Neural progenitor cell (in vitro differentiated cells): ENCODE results near the gene TRIM15. TPM values are rescaled to one million over a fixed set of nuclear protein-coding genes. Genes with fewer than 3 reads are reported as not detected.

Source experiments
- DNase-seq: peaks from one replicate; pipeline ENCODE4 v3.0.0-alpha.2; 2016; ENCODE audit warnings: low spot score
- H2AFZ ChIP-seq: fragments of 200-600 bp; sonication (generic); replicated peaks from 2 replicates; pipeline ENCODE4 v1.6.1; 2016; ENCODE audit warnings: antibody characterized with exemption
- H3F3A ChIP-seq: fragments of 200-600 bp; sonication (generic); 2 replicates; pipeline ENCODE4 v1.6.1; 2016; ENCODE audit warnings: antibody characterized with exemption, low read depth
- H3K27ac ChIP-seq: fragments of 200-600 bp; sonication (generic); 2 replicates; pipeline ENCODE4 v1.5.1; 2016; ENCODE audit warnings: mild to moderate bottlenecking
- H3K27me3 ChIP-seq: fragments of 200-600 bp; sonication (generic); 2 replicates; pipeline ENCODE4 v1.6.1; 2016; ENCODE audit warnings: mild to moderate bottlenecking, moderate library complexity
- H3K36me3 ChIP-seq: fragments of 200-600 bp; sonication (generic); 2 replicates; pipeline ENCODE4 v1.5.1; 2016
- H3K4me1 ChIP-seq: fragments of 200-600 bp; sonication (generic); 2 replicates; pipeline ENCODE4 v1.6.1; 2016; ENCODE audit warnings: mixed run types
- H3K4me2 ChIP-seq: fragments of 200-600 bp; sonication (generic); 2 replicates; pipeline ENCODE4 v1.6.1; 2016
- H3K4me3 ChIP-seq: fragments of 200-600 bp; sonication (generic); 2 replicates; pipeline ENCODE4 v1.5.1; 2016
- H3K79me2 ChIP-seq: fragments of 200-600 bp; sonication (generic); 2 replicates; pipeline ENCODE4 v1.6.1; 2016; ENCODE audit warnings: low read depth
- H3K9ac ChIP-seq: fragments of 200-600 bp; sonication (generic); 2 replicates; pipeline ENCODE4 v1.6.1; 2016
- H3K9me3 ChIP-seq: fragments of 200-600 bp; sonication (generic); 2 replicates; pipeline ENCODE4 v1.5.1; 2016; ENCODE audit warnings: low read depth
- H4K20me1 ChIP-seq: fragments of 200-600 bp; sonication (generic); 2 replicates; pipeline ENCODE4 v1.6.1; 2016; ENCODE audit warnings: low read depth
- H3K27ac Mint-ChIP-seq: 3 replicates; pipeline ENCODE4 v1.8.0; 2021; ENCODE audit warnings: mixed read lengths
- H3K27me3 Mint-ChIP-seq: 2 replicates; pipeline ENCODE4 v1.8.0; 2022; ENCODE audit warnings: low read depth, mild to moderate bottlenecking, inconsistent platforms, moderate library complexity, mixed read lengths; ENCODE audit not compliant: insufficient read depth
- H3K36me3 Mint-ChIP-seq: 3 replicates; pipeline ENCODE4 v1.8.0; 2021; ENCODE audit warnings: mixed read lengths
- H3K4me1 Mint-ChIP-seq: 3 replicates; pipeline ENCODE4 v1.8.0; 2021; ENCODE audit warnings: mixed read lengths
- H3K4me3 Mint-ChIP-seq: 3 replicates; pipeline ENCODE4 v1.8.0; 2021; ENCODE audit warnings: mild to moderate bottlenecking, moderate library complexity, mixed read lengths
- H3K9me3 Mint-ChIP-seq: 3 replicates; pipeline ENCODE4 v1.8.0; 2020; ENCODE audit warnings: mixed read lengths
- EZH2 ChIP-seq: fragments of 200-600 bp; sonication (generic); IDR thresholded peaks from 2 replicates; pipeline ENCODE4 v1.6.1; 2017; ENCODE audit warnings: antibody characterized with exemption, mild to moderate bottlenecking, moderate library complexity
- EZH2phosphoT487 ChIP-seq: fragments of 200-600 bp; sonication (generic); IDR thresholded peaks from 2 replicates; pipeline ENCODE4 v1.6.1; 2017; ENCODE audit warnings: antibody characterized with exemption
- total RNA-seq: library from RNA; depleted of rRNA; stranded (reverse); fragments of >200 nt; gene quantifications from 2 replicates; pipeline ENCODE4 v1.2.3, GENCODE V29; 2015; ENCODE audit warnings: low replicate concordance
- TF ChIP-seq, protein P1 (sequence below): fragments of 200-600 bp; sonication (generic); IDR thresholded peaks from 2 replicates; pipeline ENCODE4 v1.5.1; 2017; ENCODE audit warnings: antibody characterized with exemption, mild to moderate bottlenecking

TRIM15 gene
- total RNA-seq, 1 donor from 2014 or later = not detected

GRCh38 chr6:30121446-30122366, 41.6 kb upstream of the TRIM15 start:
- no peak overlapping the region for H3K4me2 ChIP-seq
- H3K27ac ChIP-seq = no peak overlapping the region
- H3K9ac ChIP-seq = no peak overlapping the region
- H3F3A ChIP-seq = no peaks in the 10 kb centered on the region
- H3K27me3 Mint-ChIP-seq = peaks cover 23% of the 10 kb centered on the region
- H3K4me1 Mint-ChIP-seq = no peaks in the 10 kb centered on the region
- no peaks in the 10 kb centered on the region for H3K79me2 ChIP-seq
- no peak for DNase-seq
- TF ChIP-seq EZH2phosphoT487 (no peak), EZH2 (no peak)
- TF ChIP-seq, protein P1, sequence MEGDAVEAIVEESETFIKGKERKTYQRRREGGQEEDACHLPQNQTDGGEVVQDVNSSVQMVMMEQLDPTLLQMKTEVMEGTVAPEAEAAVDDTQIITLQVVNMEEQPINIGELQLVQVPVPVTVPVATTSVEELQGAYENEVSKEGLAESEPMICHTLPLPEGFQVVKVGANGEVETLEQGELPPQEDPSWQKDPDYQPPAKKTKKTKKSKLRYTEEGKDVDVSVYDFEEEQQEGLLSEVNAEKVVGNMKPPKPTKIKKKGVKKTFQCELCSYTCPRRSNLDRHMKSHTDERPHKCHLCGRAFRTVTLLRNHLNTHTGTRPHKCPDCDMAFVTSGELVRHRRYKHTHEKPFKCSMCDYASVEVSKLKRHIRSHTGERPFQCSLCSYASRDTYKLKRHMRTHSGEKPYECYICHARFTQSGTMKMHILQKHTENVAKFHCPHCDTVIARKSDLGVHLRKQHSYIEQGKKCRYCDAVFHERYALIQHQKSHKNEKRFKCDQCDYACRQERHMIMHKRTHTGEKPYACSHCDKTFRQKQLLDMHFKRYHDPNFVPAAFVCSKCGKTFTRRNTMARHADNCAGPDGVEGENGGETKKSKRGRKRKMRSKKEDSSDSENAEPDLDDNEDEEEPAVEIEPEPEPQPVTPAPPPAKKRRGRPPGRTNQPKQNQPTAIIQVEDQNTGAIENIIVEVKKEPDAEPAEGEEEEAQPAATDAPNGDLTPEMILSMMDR = no peak
- no peaks in the 10 kb centered on the region for H3K36me3 Mint-ChIP-seq
- H3K4me1 ChIP-seq = no peaks in the 10 kb centered on the region
- no peak overlapping the region for H2AFZ ChIP-seq
- no peaks in the 10 kb centered on the region for H3K9me3 Mint-ChIP-seq
- H4K20me1 ChIP-seq = no peaks in the 10 kb centered on the region
- no peaks in the 10 kb centered on the region for H3K36me3 ChIP-seq
- H3K4me3 ChIP-seq = no peak overlapping the region
- H3K27ac Mint-ChIP-seq = no peak overlapping the region
- no peaks in the 10 kb centered on the region for H3K9me3 ChIP-seq
- H3K27me3 ChIP-seq = peaks cover 60% of the 10 kb centered on the region
- H3K4me3 Mint-ChIP-seq = no peak overlapping the region

DNA sequence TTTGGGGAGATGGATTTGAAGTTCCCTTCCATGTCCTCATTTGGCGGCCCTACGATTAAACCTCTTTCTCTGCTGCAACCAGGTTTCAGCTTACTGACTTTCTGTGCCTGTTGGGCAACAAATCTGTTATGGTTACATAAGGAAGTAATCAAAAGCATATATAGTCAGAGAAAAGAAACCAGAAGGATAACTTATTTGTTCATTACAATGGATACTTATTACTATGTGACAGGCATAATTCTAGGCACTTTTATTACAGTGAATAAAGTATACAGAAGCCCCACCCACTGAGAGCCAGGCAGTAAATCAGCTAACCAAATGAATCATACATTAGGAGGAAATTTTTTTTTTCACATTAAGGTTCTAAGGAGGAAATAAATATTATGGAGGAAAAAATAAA, 40.8 kb upstream of the TRIM15 start:
- Mint-ChIP-seq H3K27me3 (peaks cover 31% of the 10 kb centered on the region), H3K36me3 (no peaks in the 10 kb centered on the region), H3K27ac (no peak overlapping the region), H3K9me3 (no peaks in the 10 kb centered on the region), H3K4me1 (peaks cover 4% of the 10 kb centered on the region), H3K4me3 (no peak overlapping the region)
- no peaks in the 10 kb centered on the region for H3K4me1 ChIP-seq
- H3F3A ChIP-seq = no peaks in the 10 kb centered on the region
- H3K36me3 ChIP-seq = no peaks in the 10 kb centered on the region
- no peak overlapping the region for H3K4me2 ChIP-seq
- no peak overlapping the region for H3K4me3 ChIP-seq
- H3K9ac ChIP-seq = no peak overlapping the region
- no peaks in the 10 kb centered on the region for H3K79me2 ChIP-seq
- H3K27ac ChIP-seq = no peak overlapping the region
- no peaks in the 10 kb centered on the region for H3K9me3 ChIP-seq
- TF ChIP-seq, protein P1 = no peak
- no peak for TF ChIP-seq EZH2
- no peak for DNase-seq
- H4K20me1 ChIP-seq = no peaks in the 10 kb centered on the region
- no peak overlapping the region for H2AFZ ChIP-seq
- peaks cover 64% of the 10 kb centered on the region for H3K27me3 ChIP-seq

GRCh38 chr6:30127238-30128093, 35.9 kb upstream of the TRIM15 start:
- Histone ChIP-seq H3K36me3 (no peaks in the 10 kb centered on the region), H3F3A (peaks cover 5% of the 10 kb centered on the region), H3K9ac (no peak overlapping the region), H3K79me2 (no peaks in the 10 kb centered on the region), H3K27me3 (peaks cover 100% of the 10 kb centered on the region), H2AFZ (peak overlapping the region; percentile 78), H3K4me1 (no peaks in the 10 kb centered on the region), H3K27ac (no peak overlapping the region), H3K9me3 (no peaks in the 10 kb centered on the region), H3K4me2 (peak overlapping the region; percentile 76), H3K4me3 (peak overlapping the region; percentile 44), H4K20me1 (no peaks in the 10 kb centered on the region)
- Mint-ChIP-seq H3K4me3 (peak overlapping the region; percentile 63), H3K27ac (no peak overlapping the region), H3K27me3 (peaks cover 66% of the 10 kb centered on the region), H3K36me3 (no peaks in the 10 kb centered on the region), H3K4me1 (peaks cover 9% of the 10 kb centered on the region), H3K9me3 (no peaks in the 10 kb centered on the region)
- peak; percentile 69 for DNase-seq
- TF ChIP-seq EZH2 = peak; percentile 75
- TF ChIP-seq, protein P1 = no peak
- TF ChIP-seq EZH2phosphoT487 = peak; percentile 78
